ENCODE data around the gene SPTA1. TPM values are rescaled to one million over a fixed set of nuclear protein-coding genes. Genes with fewer than 3 reads are reported as not detected.

SPTA1 gene
- total and polyA plus RNA-seq, 2 of the 4 experiments (the other 2 are of a cell fraction): not detected

- TF ChIP-seq MAZ (IDR thresholded peaks at IDR 0.05; ENCODE audit: borderline replicate concordance, low read depth, low read length) (no peak), MXI1 (IDR thresholded peaks at IDR 0.05; ENCODE audit: borderline replicate concordance, low read depth, low read length) (no peak), RCOR1 (IDR thresholded peaks at IDR 0.05; ENCODE audit: insufficient replicate concordance, low read length) (no peak), USF2 (IDR thresholded peaks at IDR 0.05; ENCODE audit: low read depth, low read length) (no peak), CEBPB (IDR thresholded peaks at IDR 0.05; ENCODE audit: low read depth, low read length) (no peak), BHLHE40 (IDR thresholded peaks at IDR 0.05; ENCODE audit: low read depth, low read length) (no peak), CHD1 (IDR thresholded peaks at IDR 0.05; ENCODE audit: low read depth, low read length) (no peak), MAFK (IDR thresholded peaks at IDR 0.05; ENCODE audit: low read depth, low read length) (no peak), SMC3 (IDR thresholded peaks at IDR 0.05; ENCODE audit: low read depth, low read length) (no peak), FOS (IDR thresholded peaks at IDR 0.05; ENCODE audit: low read depth, low read length) (no peak), RFX5 (IDR thresholded peaks at IDR 0.05; ENCODE audit: low read depth, low read length) (no peak), ELK1 (IDR thresholded peaks at IDR 0.05; ENCODE audit: borderline replicate concordance, low read depth, low read length) (no peak), CTCF (conservative IDR thresholded peaks at IDR 0.05; ENCODE audit: low read depth, low read length) (no peak), NFE2L2 (IDR thresholded peaks at IDR 0.05; ENCODE audit: low read depth, low read length) (no peak), POLR2A (IDR thresholded peaks at IDR 0.05; ENCODE audit: low read depth, low read length) (no peak), RAD21 (IDR thresholded peaks at IDR 0.05; ENCODE audit: low read length) (no peak)
- BruUV-seq (replicated peaks): no TSS peak
Observed at GRCh38 chr1:158649052-158649451, 37.5 kb downstream of the SPTA1 start.

More at GRCh38 chr1:158649052-158649451, 37.5 kb downstream of the SPTA1 start:
- dilution Hi-C loops (cut with HindIII; ENCODE audit: low sequenced_read_pairs, unreplicated experiment) (no loop called here), in situ Hi-C loops (cut with MboI; ENCODE audit: low sequenced_read_pairs) (no loop called here), intact Hi-C loops (cut with micrococcal nuclease) (no loop called here)
- no peak overlapping the region for H3K4me3 ChIP-seq (ENCODE audit: insufficient read depth, low read depth, low read length)
- H3K27me3 ChIP-seq (ENCODE audit: control insufficient read depth, insufficient read depth, low read length): no peaks in the 10 kb centered on the region
- CTCF ChIA-PET: no interaction called here
- POLR2A ChIA-PET (ENCODE audit: unreplicated experiment): no interaction called here
- H2BK15ac ChIP-seq (ENCODE audit: low read depth, low read length): no peak overlapping the region
- no peak overlapping the region for H3K4ac ChIP-seq (ENCODE audit: low read depth, low read length)
- H3K14ac ChIP-seq (replicated peaks; ENCODE audit: low read depth, low read length): no peak overlapping the region
- no peak overlapping the region for H3K27ac ChIP-seq (ENCODE audit: insufficient read depth, low read length)
- H3K9ac ChIP-seq (ENCODE audit: low read depth, low read length): no peak overlapping the region
- H3K79me1 ChIP-seq (ENCODE audit: low read depth in 1 of 2, low read length in 2 of 2): no peaks in the 10 kb centered on the region
- H2AK9ac ChIP-seq (replicated peaks; ENCODE audit: low read depth, low read length, poor library complexity): no peak overlapping the region
- H4K91ac ChIP-seq (ENCODE audit: insufficient read depth, low read depth, low read length): no peak overlapping the region
- no peak overlapping the region for H2BK20ac ChIP-seq (ENCODE audit: low read depth, low read length)
- no peaks in the 10 kb centered on the region for H4K20me1 ChIP-seq (ENCODE audit: insufficient read depth, low read length)
- H4K5ac ChIP-seq (ENCODE audit: low read depth, low read length): no peak overlapping the region
- ATAC-seq (ENCODE audit: low read depth): no peak
- H3K4me2 ChIP-seq (ENCODE audit: low read depth, low read length): no peak overlapping the region
- no peak overlapping the region for H2AFZ ChIP-seq (replicated peaks; ENCODE audit: low read length, poor library complexity)
- no peak overlapping the region for H2AK5ac ChIP-seq (ENCODE audit: low read depth, low read length)
- no peak overlapping the region for H3K18ac ChIP-seq (ENCODE audit: low read depth, low read length)
- H2BK120ac ChIP-seq (ENCODE audit: low read depth, low read length): no peak overlapping the region
- H3K9me1 ChIP-seq (ENCODE audit: insufficient read depth, low read length): no peaks in the 10 kb centered on the region
- H3K36me3 ChIP-seq (ENCODE audit: control insufficient read depth, insufficient read depth, low read length): no peaks in the 10 kb centered on the region
- DNase-seq: no peak
- H2BK5ac ChIP-seq (ENCODE audit: low read depth, low read length, poor library complexity, severe bottlenecking): no peak overlapping the region
- H3K9me3 ChIP-seq (ENCODE audit: control insufficient read depth, insufficient read depth, low read length): no peaks in the 10 kb centered on the region
- H4K8ac ChIP-seq (ENCODE audit: low read depth in 2 of 2, low read length in 2 of 2): no peak overlapping the region
- no peak overlapping the region for H3K56ac ChIP-seq (ENCODE audit: extremely low read depth, insufficient read depth, low read length)
- H3K23ac ChIP-seq (ENCODE audit: low read depth, low read length): no peak overlapping the region
- no peaks in the 10 kb centered on the region for H3K4me1 ChIP-seq (ENCODE audit: control insufficient read depth, insufficient read depth, low read length)

Data from IMR-90 (cell line).